Trophoblast cell (in vitro differentiated cells and primary cell): ENCODE data around the gene CENPO.

ENCODE experiments used
- DNase-seq, 2 donors: peaks; one replicate each; pipeline ENCODE4 v3.0.0-alpha.2; 2016
- H2AFZ ChIP-seq: 2 replicates; pipeline ENCODE4 v1.6.1; 2013; ENCODE audit warnings: low read length, moderate library complexity, mild to moderate bottlenecking; ENCODE audit not compliant: insufficient read depth, poor library complexity
- H2AK5ac ChIP-seq: 2 replicates; pipeline ENCODE4 v1.6.1; 2013; ENCODE audit warnings: mild to moderate bottlenecking, low read length
- H2BK120ac ChIP-seq: 2 replicates; pipeline ENCODE4 v1.6.1; 2013; ENCODE audit warnings: low read length, mild to moderate bottlenecking, moderate library complexity; ENCODE audit not compliant: insufficient read depth, poor library complexity
- H2BK12ac ChIP-seq: 2 replicates; pipeline ENCODE4 v1.6.1; 2013; ENCODE audit warnings: mild to moderate bottlenecking, low read length, moderate library complexity
- H2BK5ac ChIP-seq: 2 replicates; pipeline ENCODE4 v1.6.1; 2013; ENCODE audit warnings: low read length, low read depth, moderate library complexity, mild to moderate bottlenecking; ENCODE audit not compliant: poor library complexity
- H3K14ac ChIP-seq: 2 replicates; pipeline ENCODE4 v1.6.1; 2013; ENCODE audit warnings: mild to moderate bottlenecking, low read length
- H3K18ac ChIP-seq: 2 replicates; pipeline ENCODE4 v1.6.1; 2013; ENCODE audit warnings: mild to moderate bottlenecking, low read length
- H3K23ac ChIP-seq: 2 replicates; pipeline ENCODE4 v1.6.1; 2013; ENCODE audit warnings: low read length
- H3K27ac ChIP-seq: 2 replicates; pipeline ENCODE4 v1.5.1; 2013; ENCODE audit warnings: low read depth, mild to moderate bottlenecking, inconsistent platforms, low read length, moderate library complexity
- H3K27me3 ChIP-seq: 2 replicates; pipeline ENCODE4 v1.6.1; 2013; ENCODE audit warnings: inconsistent platforms, mild to moderate bottlenecking, low read length, moderate library complexity; ENCODE audit not compliant: insufficient read depth
- H3K36me3 ChIP-seq, 2 experiments: 1 replicate in 1 of 2; 2 replicates in 1 of 2; pipeline ENCODE4 v1.6.1; 2013; ENCODE audit warnings: low read length in 2 of 2, mild to moderate bottlenecking in 2 of 2, moderate library complexity in 1 of 2; ENCODE audit not compliant: insufficient read depth in 2 of 2, control insufficient read depth in 1 of 2
- H3K4ac ChIP-seq: 2 replicates; pipeline ENCODE4 v1.6.1; 2013; ENCODE audit warnings: low read depth, mild to moderate bottlenecking, low read length, moderate library complexity
- H3K4me1 ChIP-seq, 2 experiments: 1 replicate in 1 of 2; 2 replicates in 1 of 2; pipeline ENCODE4 v1.6.1; 2013; ENCODE audit warnings: low read length in 2 of 2, mild to moderate bottlenecking in 2 of 2, moderate library complexity in 1 of 2; ENCODE audit not compliant: insufficient read depth in 2 of 2, control insufficient read depth in 1 of 2
- H3K4me2 ChIP-seq: 2 replicates; pipeline ENCODE4 v1.6.1; 2013; ENCODE audit warnings: inconsistent platforms, mild to moderate bottlenecking, low read length, moderate library complexity
- H3K4me3 ChIP-seq: 2 replicates; pipeline ENCODE4 v1.5.1; 2013; ENCODE audit warnings: mild to moderate bottlenecking, low read depth, low read length, inconsistent platforms
- H3K79me1 ChIP-seq: one replicate; pipeline ENCODE4 v1.6.1; 2013; ENCODE audit warnings: low read length
- H3K79me2 ChIP-seq: 2 replicates; pipeline ENCODE4 v1.6.1; 2013; ENCODE audit warnings: low read length, mild to moderate bottlenecking; ENCODE audit not compliant: control insufficient read depth, insufficient read depth, poor library complexity
- H3K9ac ChIP-seq: 2 replicates; pipeline ENCODE4 v1.6.1; 2013; ENCODE audit warnings: mild to moderate bottlenecking, low read length
- H3K9me3 ChIP-seq: 2 replicates; pipeline ENCODE4 v1.6.1; 2013; ENCODE audit warnings: low read depth, mild to moderate bottlenecking, control low read depth, inconsistent platforms, low read length; ENCODE audit not compliant: insufficient read depth
- H4K12ac ChIP-seq: 2 replicates; pipeline ENCODE4 v1.6.1; 2013; ENCODE audit warnings: low read depth, mild to moderate bottlenecking, low read length, moderate library complexity
- H4K8ac ChIP-seq: 2 replicates; pipeline ENCODE4 v1.6.1; 2013; ENCODE audit warnings: low read depth, mild to moderate bottlenecking, low read length, moderate library complexity
- H4K91ac ChIP-seq: one replicate; pipeline ENCODE4 v1.6.1; 2013; ENCODE audit warnings: low read depth, mild to moderate bottlenecking, low read length, moderate library complexity
- WGBS: extraction: QIAGEN DNeasy Blood & Tissue Kit; methylation state at CpG from one replicate; pipeline ENCODE4 v1.1.7; 2013; ENCODE audit warnings: missing lambda C conversion rate; ENCODE audit not compliant: insufficient read length, insufficient coverage; ENCODE audit errors: extremely low coverage; 5-methylcytosine and 5-hydroxymethylcytosine counted together

The CENPO gene

GRCh38 chr2:24822049-24822706 lies 29.0 kb downstream of the CENPO start:
- H4K91ac ChIP-seq = no peak overlapping the region
- H3K79me1 ChIP-seq = no peaks in the 10 kb centered on the region
- no peaks in the 10 kb centered on the region for H3K4me1 ChIP-seq
- no peaks in the 10 kb centered on the region for H3K9me3 ChIP-seq
- H3K4me3 ChIP-seq = no peak overlapping the region
- no peak overlapping the region for H3K18ac ChIP-seq
- no peaks in the 10 kb centered on the region for H3K27me3 ChIP-seq
- no peak overlapping the region for H2BK5ac ChIP-seq
- no peak overlapping the region for H4K8ac ChIP-seq
- no peak overlapping the region for H3K14ac ChIP-seq
- DNase-seq = no peak
- no peak overlapping the region for H2AK5ac ChIP-seq
- no peak overlapping the region for H3K4ac ChIP-seq
- WGBS = no CpG with 5 or more reads among the region's 7 CpGs
- no peak overlapping the region for H3K27ac ChIP-seq
- peaks cover 34 to 40% of the 10 kb centered on the region in 2 experiments for H3K36me3 ChIP-seq
- H3K79me2 ChIP-seq = no peaks in the 10 kb centered on the region
- no peak overlapping the region for H4K12ac ChIP-seq
- no peak overlapping the region for H2BK120ac ChIP-seq
- no peak overlapping the region for H2BK12ac ChIP-seq
- H3K9ac ChIP-seq = no peak overlapping the region
- H3K23ac ChIP-seq = no peak overlapping the region
- H3K4me2 ChIP-seq = no peak overlapping the region
- no peak overlapping the region for H2AFZ ChIP-seq

- Histone ChIP-seq H3K27me3 (no peaks in the 10 kb centered on the region), H3K4me2 (no peak overlapping the region), H3K23ac (no peak overlapping the region), H3K4me3 (no peak overlapping the region), H4K8ac (no peak overlapping the region), H2AK5ac (no peak overlapping the region), H3K36me3 (peaks cover 29 to 30% of the 10 kb centered on the region in 2 experiments), H2AFZ (no peak overlapping the region), H3K79me1 (no peaks in the 10 kb centered on the region), H3K14ac (no peak overlapping the region), H2BK5ac (no peak overlapping the region), H4K12ac (peak overlapping the region; percentile 43), H3K9me3 (no peaks in the 10 kb centered on the region), H3K4ac (no peak overlapping the region), H4K91ac (no peak overlapping the region), H3K27ac (no peak overlapping the region), H3K79me2 (no peaks in the 10 kb centered on the region), H3K4me1 (no peaks in the 10 kb centered on the region), H2BK120ac (no peak overlapping the region), H3K18ac (no peak overlapping the region), H2BK12ac (no peak overlapping the region), H3K9ac (no peak overlapping the region)
- no CpG with 5 or more reads among the region's 14 CpGs for WGBS
- DNase-seq = no peak
Measured at GRCh38 chr2:24824071-24824588, 30.9 kb downstream of the CENPO start.

- Histone ChIP-seq H3K9me3 (no peaks in the 10 kb centered on the region), H3K79me2 (no peaks in the 10 kb centered on the region), H2AK5ac (no peak overlapping the region), H3K18ac (no peak overlapping the region), H4K12ac (no peak overlapping the region), H4K91ac (no peak overlapping the region), H2AFZ (no peak overlapping the region), H3K14ac (no peak overlapping the region), H3K4ac (no peak overlapping the region), H3K36me3 (peaks cover 19% of the 10 kb centered on the region in 2 experiments), H2BK120ac (no peak overlapping the region), H3K4me2 (no peak overlapping the region), H3K4me1 (no peaks in the 10 kb centered on the region), H3K23ac (no peak overlapping the region), H3K27ac (no peak overlapping the region), H4K8ac (no peak overlapping the region), H3K27me3 (no peaks in the 10 kb centered on the region), H3K4me3 (no peak overlapping the region), H2BK5ac (no peak overlapping the region), H2BK12ac (no peak overlapping the region), H3K79me1 (no peaks in the 10 kb centered on the region), H3K9ac (no peak overlapping the region)
- WGBS = no CpG with 5 or more reads among the region's 16 CpGs
- peak in 1 of 2 donors; percentile 25 for DNase-seq
Measured at GRCh38 chr2:24824966-24825882, 32.0 kb downstream of the CENPO start.

GRCh38 chr2:24825883-24826772 lies 32.9 kb downstream of the CENPO start:
- Histone ChIP-seq H3K79me2 (no peaks in the 10 kb centered on the region), H2BK120ac (no peak overlapping the region), H3K4me2 (no peak overlapping the region), H4K12ac (no peak overlapping the region), H3K4me1 (no peaks in the 10 kb centered on the region), H3K4me3 (no peak overlapping the region), H3K27ac (no peak overlapping the region), H2BK12ac (no peak overlapping the region), H3K4ac (no peak overlapping the region), H3K23ac (no peak overlapping the region), H3K9me3 (no peaks in the 10 kb centered on the region), H4K8ac (no peak overlapping the region), H3K9ac (no peak overlapping the region), H2BK5ac (no peak overlapping the region), H3K79me1 (no peaks in the 10 kb centered on the region), H4K91ac (no peak overlapping the region), H3K36me3 (peaks cover 10 to 11% of the 10 kb centered on the region in 2 experiments), H3K18ac (no peak overlapping the region), H3K14ac (no peak overlapping the region), H2AFZ (no peak overlapping the region), H2AK5ac (no peak overlapping the region), H3K27me3 (no peaks in the 10 kb centered on the region)
- no peak for DNase-seq
- WGBS = no CpG with 5 or more reads among the region's 14 CpGs
